Measurements from ENCODE around the gene ENOX1.

- TF ChIP-seq ELF4 (IDR thresholded peaks at IDR 0.05) (no peak), FOXK2 (IDR thresholded peaks at IDR 0.05) (no peak)
Measured at GRCh38 chr13:43808676-43809075, 21.9 kb upstream of the ENOX1 start.
